Measurements from ENCODE around the gene GMDS.

DNA sequence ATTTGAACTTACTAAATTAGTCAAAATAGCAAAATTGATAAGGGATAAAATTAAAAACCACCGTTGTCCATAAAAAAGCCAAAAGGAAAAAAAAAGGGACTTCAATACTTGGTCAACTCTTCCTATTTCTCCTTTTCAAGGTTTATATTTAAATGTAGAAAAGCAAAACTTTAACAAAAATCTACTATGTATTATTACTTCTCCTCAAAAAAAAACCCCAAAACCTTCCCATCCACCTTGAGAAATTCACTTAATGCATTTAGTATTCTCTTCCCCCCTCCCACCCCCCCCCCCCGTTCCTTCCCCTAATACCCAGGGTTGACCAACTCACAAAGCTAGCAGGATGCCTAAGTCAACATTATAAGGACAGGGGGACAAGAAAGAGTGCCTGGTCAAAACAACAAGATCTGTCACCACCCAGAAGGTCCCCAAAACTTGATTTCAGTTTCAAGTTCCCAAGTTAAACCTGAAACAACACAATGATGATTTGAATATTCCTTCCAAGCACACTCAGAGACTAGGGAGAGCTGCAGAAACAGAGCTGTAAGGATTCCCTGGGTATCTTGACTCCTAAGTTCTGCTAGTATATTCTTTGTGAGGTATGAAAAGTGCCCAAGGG lies 14.6 kb downstream of the GMDS start:
- no peak for TF ChIP-seq EZH2 (IDR thresholded peaks at IDR 0.05; ENCODE audit: borderline replicate concordance, insufficient read depth, low read depth, low read length, poor library complexity, severe bottlenecking)
- TF ChIP-seq, protein P1, sequence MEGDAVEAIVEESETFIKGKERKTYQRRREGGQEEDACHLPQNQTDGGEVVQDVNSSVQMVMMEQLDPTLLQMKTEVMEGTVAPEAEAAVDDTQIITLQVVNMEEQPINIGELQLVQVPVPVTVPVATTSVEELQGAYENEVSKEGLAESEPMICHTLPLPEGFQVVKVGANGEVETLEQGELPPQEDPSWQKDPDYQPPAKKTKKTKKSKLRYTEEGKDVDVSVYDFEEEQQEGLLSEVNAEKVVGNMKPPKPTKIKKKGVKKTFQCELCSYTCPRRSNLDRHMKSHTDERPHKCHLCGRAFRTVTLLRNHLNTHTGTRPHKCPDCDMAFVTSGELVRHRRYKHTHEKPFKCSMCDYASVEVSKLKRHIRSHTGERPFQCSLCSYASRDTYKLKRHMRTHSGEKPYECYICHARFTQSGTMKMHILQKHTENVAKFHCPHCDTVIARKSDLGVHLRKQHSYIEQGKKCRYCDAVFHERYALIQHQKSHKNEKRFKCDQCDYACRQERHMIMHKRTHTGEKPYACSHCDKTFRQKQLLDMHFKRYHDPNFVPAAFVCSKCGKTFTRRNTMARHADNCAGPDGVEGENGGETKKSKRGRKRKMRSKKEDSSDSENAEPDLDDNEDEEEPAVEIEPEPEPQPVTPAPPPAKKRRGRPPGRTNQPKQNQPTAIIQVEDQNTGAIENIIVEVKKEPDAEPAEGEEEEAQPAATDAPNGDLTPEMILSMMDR (IDR thresholded peaks at IDR 0.05): no peak
